HG03571 (cell line): ENCODE results near the gene PRG2.

ENCODE experiments used
- ATAC-seq: cut with Tn5 transposase; IDR thresholded peaks from one replicate; pipeline ENCODE4 v1.9.1; 2021; ENCODE audit not compliant: unreplicated experiment

The PRG2 gene

GRCh38 chr11:57397394-57397990 lies 7.0 kb upstream of the PRG2 start:
- no peak for ATAC-seq

GRCh38 chr11:57396744-57397143 lies 6.3 kb upstream of the PRG2 start:
- no peak for ATAC-seq

- no peak for ATAC-seq
These were observed 5.6 kb upstream of the PRG2 start for GRCh38 chr11:57395905-57396623.

GRCh38 chr11:57394203-57394965 lies 3.9 kb upstream of the PRG2 start:
- no peak for ATAC-seq

GRCh38 chr11:57392763-57393105 lies 2.3 kb upstream of the PRG2 start:
- no peak for ATAC-seq

- no peak for ATAC-seq
These were observed 1.8 kb upstream of the PRG2 start for GRCh38 chr11:57392066-57392762.

- ATAC-seq: no peak
These were observed 1.1 kb upstream of the PRG2 start for GRCh38 chr11:57391539-57391938.

GRCh38 chr11:57391111-57391510 lies 661 bp upstream of the PRG2 start:
- ATAC-seq: no peak

GRCh38 chr11:57387289-57388030 lies 3.0 kb downstream of the PRG2 start:
- ATAC-seq: no peak

- ATAC-seq: no peak
These were observed 4.1 kb downstream of the PRG2 start for GRCh38 chr11:57386178-57386940.

- no peak for ATAC-seq
These were observed 9.5 kb downstream of the PRG2 start, which contains the start of gene PRG3 for GRCh38 chr11:57380975-57381374. TSS of gene PRG3 (minus strand) at chr11:57381150. CDS start at chr11:57380708, 442 bp downstream.

GRCh38 chr11:57379732-57380131 lies 10.7 kb downstream of the PRG2 start:
- ATAC-seq: no peak

GRCh38 chr11:57378186-57378585 lies 12.3 kb downstream of the PRG2 start:
- no peak for ATAC-seq

- no peak for ATAC-seq
These were observed 13.3 kb downstream of the PRG2 start for GRCh38 chr11:57377107-57377506.

GRCh38 chr11:57376095-57377090 lies 14.1 kb downstream of the PRG2 start:
- ATAC-seq: no peak

- ATAC-seq: no peak
These were observed 15.0 kb downstream of the PRG2 start for GRCh38 chr11:57375490-57375889.

GRCh38 chr11:57374966-57375365 lies 15.5 kb downstream of the PRG2 start:
- no peak for ATAC-seq

GRCh38 chr11:57373146-57373545 lies 17.3 kb downstream of the PRG2 start:
- ATAC-seq: no peak

GRCh38 chr11:57370941-57371340 lies 19.5 kb downstream of the PRG2 start:
- no peak for ATAC-seq
